ENCODE data around the gene PARD3. TPM values are rescaled to one million over a fixed set of nuclear protein-coding genes. Genes with fewer than 3 reads are reported as not detected.
A peak's percentile ranks its signal among the peaks of the same experiment; 100 is the strongest.

PARD3 gene
- total RNA-seq, 2 donors from 2014 or later: 59.6 to 74.6 TPM

GRCh38 chr10:34649385-34649784, 165.7 kb downstream of the PARD3 start:
- Histone ChIP-seq H3K4me3 (ENCODE audit: low read length) (no peak overlapping the region), H3K4me1 (ENCODE audit: control insufficient read depth, insufficient read depth, low read length) (peaks cover 11% of the 10 kb centered on the region), H3K27me3 (ENCODE audit: control insufficient read depth, insufficient read depth, low read length, poor library complexity, severe bottlenecking) (no peaks in the 10 kb centered on the region), H3K9me3 (ENCODE audit: control insufficient read depth, low read length) (no peaks in the 10 kb centered on the region), H3K36me3 (ENCODE audit: control insufficient read depth, insufficient read depth, low read length) (no peaks in the 10 kb centered on the region), H3K27ac (ENCODE audit: low read depth, low read length) (no peak overlapping the region), H3K9ac (ENCODE audit: extremely low read depth, low read length, poor library complexity, severe bottlenecking) (no peak overlapping the region)
- Mint-ChIP-seq H3K4me3 (no peak overlapping the region), H3K9me3 (no peaks in the 10 kb centered on the region), H3K27me3 (ENCODE audit: insufficient read depth) (no peaks in the 10 kb centered on the region), H3K4me1 (peaks cover 47% of the 10 kb centered on the region), H3K36me3 (ENCODE audit: low read depth) (peaks cover 2% of the 10 kb centered on the region), H3K27ac (no peak overlapping the region)
- TF ChIP-seq CTCF (conservative IDR thresholded peaks at IDR 0.05): no peak
- peak; percentile 35 for DNase-seq
- 94 to 100% methylated on average over 2 to 3 of the region's 3 CpGs for WGBS, 2 experiments (ENCODE audit: insufficient coverage in 1 of 2, insufficient read length in 1 of 2)

DNA sequence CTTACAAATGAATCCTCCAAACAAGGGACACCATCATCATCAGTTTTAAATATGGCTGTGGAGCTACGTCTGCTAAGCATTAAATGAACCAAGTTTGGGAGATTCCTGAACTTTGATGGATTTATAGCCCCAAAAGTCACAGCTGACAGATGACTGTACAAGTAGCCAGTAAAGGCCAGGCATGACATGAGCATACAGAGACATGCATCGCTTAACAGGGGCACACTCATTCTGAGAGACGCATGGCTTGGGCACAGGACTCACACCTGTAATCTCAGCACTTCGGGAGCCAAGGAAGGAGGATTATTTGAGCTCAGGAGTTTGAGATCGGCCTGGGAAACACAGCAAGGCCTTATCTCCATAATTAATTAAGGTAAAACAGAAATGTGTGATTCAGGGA, 166.2 kb downstream of the PARD3 start:
- H3K4me1 Mint-ChIP-seq: peaks cover 45% of the 10 kb centered on the region
- Histone ChIP-seq H3K27ac (ENCODE audit: low read depth, low read length) (no peak overlapping the region), H3K9ac (ENCODE audit: extremely low read depth, low read length, poor library complexity, severe bottlenecking) (no peak overlapping the region), H3K9me3 (ENCODE audit: control insufficient read depth, low read length) (no peaks in the 10 kb centered on the region), H3K4me1 (ENCODE audit: control insufficient read depth, insufficient read depth, low read length) (peaks cover 11% of the 10 kb centered on the region), H3K36me3 (ENCODE audit: control insufficient read depth, insufficient read depth, low read length) (no peaks in the 10 kb centered on the region), H3K4me3 (ENCODE audit: low read length) (no peak overlapping the region), H3K27me3 (ENCODE audit: control insufficient read depth, insufficient read depth, low read length, poor library complexity, severe bottlenecking) (no peaks in the 10 kb centered on the region)
- TF ChIP-seq CTCF (conservative IDR thresholded peaks at IDR 0.05): no peak
- H3K36me3 Mint-ChIP-seq (ENCODE audit: low read depth): peaks cover 2% of the 10 kb centered on the region
- H3K9me3 Mint-ChIP-seq: no peaks in the 10 kb centered on the region
- H3K4me3 Mint-ChIP-seq: no peak overlapping the region
- DNase-seq: no peak
- 88 to 97% methylated on average over 4 to 5 of the region's 5 CpGs for WGBS, 2 experiments (ENCODE audit: insufficient coverage in 1 of 2, insufficient read length in 1 of 2)
- H3K27me3 Mint-ChIP-seq (ENCODE audit: insufficient read depth): no peaks in the 10 kb centered on the region
- peak overlapping the region; percentile 12 for H3K27ac Mint-ChIP-seq

- Histone ChIP-seq H3K27me3 (ENCODE audit: control insufficient read depth, insufficient read depth, low read length, poor library complexity, severe bottlenecking) (no peaks in the 10 kb centered on the region), H3K4me3 (ENCODE audit: low read length) (no peak overlapping the region), H3K9ac (ENCODE audit: extremely low read depth, low read length, poor library complexity, severe bottlenecking) (no peak overlapping the region), H3K4me1 (ENCODE audit: control insufficient read depth, insufficient read depth, low read length) (peaks cover 11% of the 10 kb centered on the region), H3K36me3 (ENCODE audit: control insufficient read depth, insufficient read depth, low read length) (no peaks in the 10 kb centered on the region), H3K9me3 (ENCODE audit: control insufficient read depth, low read length) (no peaks in the 10 kb centered on the region), H3K27ac (ENCODE audit: low read depth, low read length) (no peak overlapping the region)
- TF ChIP-seq CTCF (conservative IDR thresholded peaks at IDR 0.05): no peak
- Mint-ChIP-seq H3K27ac (peak overlapping the region; percentile 12), H3K9me3 (no peaks in the 10 kb centered on the region), H3K27me3 (ENCODE audit: insufficient read depth) (no peaks in the 10 kb centered on the region), H3K4me1 (peaks cover 44% of the 10 kb centered on the region), H3K36me3 (ENCODE audit: low read depth) (peaks cover 2% of the 10 kb centered on the region), H3K4me3 (no peak overlapping the region)
- WGBS, 2 experiments (ENCODE audit: insufficient coverage in 1 of 2, insufficient read length in 1 of 2): 89 to 91% methylated on average over 11 to 12 of the region's 12 CpGs
- peak; percentile 49 for DNase-seq
These were observed 166.9 kb downstream of the PARD3 start for GRCh38 chr10:34647875-34648865.

Data from endodermal cell (in vitro differentiated cells).